Mammary epithelial cell (primary cell): ENCODE measurements around the gene ZNF782.

Experiments
- CTCF ChIP-seq, 2 donors: IDR thresholded peaks in 1 of 2; conservative IDR thresholded peaks in 1 of 2; 2 replicates each; pipeline ENCODE4 v1.5.1; 2011 to 2012; ENCODE audit warnings: inconsistent platforms in 2 of 2, low read length in 2 of 2, mild to moderate bottlenecking in 2 of 2, control low read depth in 1 of 2, low read depth in 1 of 2; ENCODE audit not compliant: insufficient read depth in 1 of 2; ENCODE audit errors: extremely low read depth in 1 of 2
- EZH2 ChIP-seq: IDR thresholded peaks from 2 replicates; pipeline ENCODE4 v1.6.1; 2012; ENCODE audit warnings: low read length, inconsistent platforms, borderline replicate concordance

GRCh38 chr9:96858670-96859069 is 4.4 kb upstream of the ZNF782 start:
- TF ChIP-seq CTCF (conservative IDR thresholded peaks at IDR 0.05 in 1 of 2, IDR thresholded peaks at IDR 0.05 in 1 of 2; ENCODE audit: extremely low read depth in 1 of 2, insufficient read depth in 1 of 2, low read depth in 1 of 2, low read length in 2 of 2) (no peak), EZH2 (no peak)
